GM18867 (cell line): ENCODE data around the gene SBK2.

Experiments
- ATAC-seq: cut with Tn5 transposase; IDR thresholded peaks from one replicate; pipeline ENCODE4 v1.9.1; 2021; ENCODE audit warnings: mild to moderate bottlenecking, moderate library complexity; ENCODE audit not compliant: unreplicated experiment

The SBK2 gene

DNA sequence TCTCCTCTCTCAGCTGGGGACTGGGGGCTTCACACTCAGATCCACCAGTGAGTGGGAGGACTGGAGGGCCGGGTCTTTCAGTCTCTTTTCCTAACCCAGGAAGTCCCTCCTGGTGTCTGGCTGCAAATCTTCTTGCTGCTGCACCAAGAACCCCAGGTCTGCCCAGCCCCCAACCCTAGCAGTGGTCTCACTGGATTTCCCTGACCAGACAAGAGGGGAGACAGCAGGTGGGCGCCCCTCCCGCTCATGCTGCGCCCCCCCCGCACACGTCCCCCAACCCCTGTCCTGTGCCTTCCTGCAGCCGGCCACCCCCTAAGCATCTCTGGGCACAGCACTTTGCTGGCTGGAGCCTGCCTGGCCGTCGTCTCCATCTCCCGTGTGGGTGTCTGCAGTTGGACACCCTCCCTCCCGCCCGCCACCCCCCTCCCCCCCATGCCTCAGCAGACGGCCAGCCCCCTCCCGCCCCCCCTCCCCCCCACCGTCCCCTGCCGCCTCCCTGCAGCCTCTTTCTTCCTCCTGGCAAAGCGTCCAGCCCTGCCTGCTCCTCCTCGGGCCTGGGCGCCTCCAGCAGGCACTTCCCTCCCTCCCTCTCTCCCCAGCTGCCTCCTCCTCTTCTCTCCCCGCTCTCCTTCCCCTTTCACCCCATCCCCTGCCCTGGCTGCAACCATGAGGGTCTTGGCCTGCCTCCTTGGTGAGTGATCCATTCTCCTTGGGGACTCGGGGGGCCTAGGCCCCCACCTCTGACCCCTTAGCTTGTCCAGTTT lies 48.8 kb downstream of the SBK2 start, which contains the start of gene SSC5D:
TSS of gene SSC5D (plus strand) at position 513 of the 764 bp plus-strand sequence. CDS start at position 667, 154 bp downstream.
- no peak for ATAC-seq

DNA sequence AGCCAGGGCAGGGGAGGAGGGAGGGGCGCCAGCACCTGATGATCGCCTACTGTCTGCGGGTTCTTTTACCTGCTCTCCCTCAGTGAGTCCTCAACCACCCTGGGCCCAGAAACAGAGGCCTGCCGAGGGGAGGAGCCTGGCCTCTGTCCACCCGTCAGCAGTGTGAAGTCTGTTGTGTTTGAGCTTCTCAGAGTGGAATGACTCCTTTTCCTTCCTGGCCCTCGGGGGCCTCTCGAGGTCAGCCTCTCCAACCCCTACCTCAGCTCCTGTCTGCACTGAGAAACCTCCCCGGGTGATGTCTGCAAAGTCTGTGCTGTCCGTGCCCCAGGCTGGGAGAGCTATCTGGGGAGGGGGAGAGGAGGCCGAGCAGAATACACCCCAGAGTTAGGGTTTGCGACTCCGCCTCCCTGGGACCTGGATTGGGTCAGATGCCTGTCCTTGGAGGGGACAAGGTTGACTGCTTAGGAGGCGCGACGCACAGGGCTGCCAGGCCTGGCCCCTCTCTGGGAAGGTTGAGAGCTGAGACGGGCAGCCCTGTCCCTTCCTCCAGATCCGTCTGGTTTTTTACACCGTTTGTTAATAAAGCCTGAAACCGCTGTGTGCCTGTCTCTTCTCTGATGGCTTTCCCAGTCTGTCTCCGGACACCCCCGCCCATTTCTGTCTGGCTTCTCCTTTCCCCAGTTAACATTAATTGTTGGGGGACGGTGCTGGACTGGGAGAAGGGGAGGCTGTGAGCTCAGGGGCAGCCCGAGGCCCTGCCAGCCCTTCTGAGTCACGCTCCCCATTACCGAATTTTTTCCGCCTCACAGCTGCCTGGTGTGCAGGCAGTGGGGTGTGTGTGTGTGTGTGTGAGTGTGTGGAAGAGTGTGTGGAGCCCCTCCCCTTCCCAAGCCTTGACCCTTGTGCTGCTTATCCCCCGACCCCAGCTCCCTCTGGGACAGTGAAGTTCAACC lies 49.7 kb downstream of the SBK2 start:
- ATAC-seq = no peak

DNA sequence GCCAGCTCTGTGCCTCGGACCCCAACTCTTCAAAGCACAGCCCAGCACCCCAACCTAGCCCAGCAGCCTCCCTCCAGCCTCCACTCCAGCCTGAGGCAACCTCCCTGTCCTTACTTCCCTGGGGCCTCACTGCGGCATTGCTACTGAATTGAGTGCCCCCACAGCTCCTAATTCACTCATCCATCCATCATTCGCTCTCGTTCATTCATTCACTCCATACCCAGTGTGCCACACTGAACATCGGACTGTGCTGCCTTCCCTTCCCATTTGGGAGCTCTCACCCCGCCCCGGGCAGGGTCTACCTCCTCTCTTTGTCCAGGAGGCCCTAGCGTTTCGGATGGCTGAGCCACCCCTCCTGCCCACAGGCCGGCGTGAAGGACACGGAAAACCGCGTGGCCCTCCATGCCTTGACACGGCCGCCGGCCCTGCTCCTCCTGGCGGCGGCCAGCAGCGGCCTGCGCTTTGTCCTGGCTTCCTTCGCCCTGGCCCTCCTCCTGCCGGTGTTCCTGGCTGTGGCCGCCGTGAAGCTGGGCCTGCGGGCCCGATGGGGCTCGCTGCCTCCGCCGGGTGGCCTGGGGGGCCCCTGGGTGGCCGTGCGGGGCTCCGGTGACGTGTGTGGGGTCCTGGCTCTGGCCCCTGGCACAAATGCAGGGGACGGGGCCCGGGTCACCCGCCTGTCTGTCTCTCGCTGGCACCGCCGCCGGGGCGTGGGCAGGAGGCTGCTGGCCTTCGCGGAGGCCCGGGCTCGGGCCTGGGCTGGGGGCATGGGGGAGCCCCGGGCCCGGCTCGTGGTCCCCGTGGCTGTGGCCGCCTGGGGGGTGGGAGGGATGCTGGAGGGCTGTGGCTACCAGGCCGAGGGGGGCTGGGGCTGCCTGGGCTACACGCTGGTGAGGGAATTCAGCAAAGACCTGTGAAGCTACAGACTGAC lies 50.6 kb downstream of the SBK2 start:
- ATAC-seq = no peak

DNA sequence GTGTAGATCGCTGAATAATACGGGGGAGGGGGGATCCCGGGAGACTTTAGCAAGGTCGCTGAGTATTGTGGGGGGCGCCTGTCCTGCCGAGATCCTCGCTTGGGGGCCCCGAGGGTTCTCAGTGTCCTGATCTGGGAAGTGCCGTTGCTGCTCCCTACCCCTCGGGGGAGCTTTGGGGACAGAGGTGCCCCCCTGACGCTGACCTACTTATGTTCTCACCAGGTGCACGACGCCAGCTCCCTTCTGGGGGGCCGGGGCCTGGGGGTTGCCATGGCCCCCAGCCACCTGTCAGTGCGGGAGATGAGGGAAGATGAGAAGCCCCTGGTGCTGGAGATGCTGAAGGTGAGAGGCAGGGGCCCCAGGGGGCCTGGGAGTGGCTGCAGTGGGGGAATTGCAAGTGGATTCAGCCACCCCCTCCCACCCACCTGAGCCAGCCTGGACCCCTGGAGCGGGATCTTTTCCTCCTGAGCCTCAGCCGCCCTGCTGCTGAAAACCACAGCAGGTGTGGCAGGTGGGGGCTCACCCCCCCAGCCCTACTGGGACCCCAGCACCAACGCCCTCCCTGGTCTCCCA lies 51.4 kb downstream of the SBK2 start:
- no peak for ATAC-seq

DNA sequence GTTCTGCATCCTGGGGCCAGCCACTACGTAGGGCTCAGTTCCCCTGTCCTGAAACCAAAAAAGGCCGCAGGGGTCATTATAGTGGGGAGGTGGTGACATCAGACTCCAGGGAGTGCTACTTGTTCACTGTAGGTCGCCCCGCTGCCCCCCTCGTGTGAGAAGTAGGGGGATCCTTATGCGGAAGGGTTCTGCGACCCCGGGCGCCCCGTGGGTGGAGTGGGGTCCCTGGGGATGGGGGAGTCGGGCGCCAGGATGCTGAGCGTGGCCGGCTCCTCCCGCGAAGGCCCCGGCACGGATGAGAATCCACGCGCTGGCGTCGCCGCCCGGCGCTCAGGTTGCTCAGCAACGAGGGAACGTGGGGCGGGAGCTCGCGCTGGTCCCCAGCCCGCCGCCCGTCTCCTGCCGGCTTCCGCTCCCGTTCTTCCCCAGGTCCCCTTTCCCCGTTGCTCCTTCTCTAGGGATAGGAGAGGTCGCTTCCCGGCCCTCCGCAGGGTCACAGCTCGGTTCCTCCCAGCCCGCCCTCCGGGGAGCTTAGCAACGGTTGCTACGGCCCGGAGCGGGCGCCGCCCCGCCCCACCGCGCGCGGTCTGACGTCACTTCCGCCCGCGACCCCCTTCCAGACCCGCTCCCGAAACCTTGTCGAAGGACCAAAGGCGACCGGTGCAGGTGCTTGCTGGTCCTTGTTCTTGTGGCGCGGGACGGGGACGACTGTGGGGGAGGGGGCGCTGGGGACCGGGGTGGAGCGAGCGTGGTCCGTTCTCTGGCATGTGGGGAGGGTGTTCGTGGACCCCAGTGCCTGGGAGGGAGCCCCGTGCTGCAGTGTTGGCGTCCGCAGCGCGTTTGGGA lies 52.1 kb downstream of the SBK2 start, which contains the start of gene NAT14:
TSS of gene NAT14 (plus strand) at position 596 of the 846 bp plus-strand sequence. CDS start 521 bp downstream, outside the sequence.
- ATAC-seq = peak; percentile 56

DNA sequence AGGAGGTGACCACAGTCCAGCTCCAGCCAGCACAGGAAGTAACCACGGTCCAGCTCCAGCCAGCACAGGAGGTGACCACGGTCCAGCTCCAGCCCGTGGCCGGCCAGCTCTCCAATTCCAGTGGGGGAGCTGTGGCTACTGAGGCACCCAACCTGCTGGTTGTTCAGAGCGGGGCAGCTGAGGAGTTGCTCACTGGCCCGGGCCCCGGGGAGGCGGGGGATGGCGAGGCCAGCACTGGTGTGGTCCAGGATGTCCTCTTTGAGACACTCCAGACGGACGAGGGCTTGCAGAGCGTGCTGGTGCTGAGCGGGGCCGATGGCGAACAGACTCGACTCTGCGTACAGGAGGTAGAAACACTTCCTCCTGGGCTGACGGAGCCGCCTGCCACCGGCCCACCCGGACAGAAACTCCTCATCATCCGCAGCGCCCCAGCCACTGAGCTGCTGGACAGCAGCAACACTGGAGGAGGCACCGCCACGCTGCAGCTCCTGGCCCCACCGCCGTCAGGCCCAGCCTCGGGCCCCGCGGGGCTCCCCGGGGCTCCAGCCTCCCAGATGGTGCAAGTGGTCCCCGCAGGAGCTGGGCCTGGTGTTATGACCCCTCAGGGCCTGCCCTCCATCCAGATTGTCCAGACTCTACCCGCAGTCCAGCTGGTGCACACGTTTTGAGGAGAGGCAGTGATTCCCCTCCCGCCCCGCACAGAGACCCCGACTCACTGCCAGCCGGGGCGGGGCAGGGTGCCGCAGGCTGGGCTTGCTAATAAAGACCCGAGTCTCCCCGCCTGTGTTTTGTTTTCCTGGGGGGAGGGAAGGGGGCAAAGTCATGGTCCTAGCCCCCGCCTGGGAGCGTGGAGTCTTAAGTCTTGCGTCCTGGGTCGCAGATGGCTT lies 53.0 kb downstream of the SBK2 start:
- no peak for ATAC-seq

DNA sequence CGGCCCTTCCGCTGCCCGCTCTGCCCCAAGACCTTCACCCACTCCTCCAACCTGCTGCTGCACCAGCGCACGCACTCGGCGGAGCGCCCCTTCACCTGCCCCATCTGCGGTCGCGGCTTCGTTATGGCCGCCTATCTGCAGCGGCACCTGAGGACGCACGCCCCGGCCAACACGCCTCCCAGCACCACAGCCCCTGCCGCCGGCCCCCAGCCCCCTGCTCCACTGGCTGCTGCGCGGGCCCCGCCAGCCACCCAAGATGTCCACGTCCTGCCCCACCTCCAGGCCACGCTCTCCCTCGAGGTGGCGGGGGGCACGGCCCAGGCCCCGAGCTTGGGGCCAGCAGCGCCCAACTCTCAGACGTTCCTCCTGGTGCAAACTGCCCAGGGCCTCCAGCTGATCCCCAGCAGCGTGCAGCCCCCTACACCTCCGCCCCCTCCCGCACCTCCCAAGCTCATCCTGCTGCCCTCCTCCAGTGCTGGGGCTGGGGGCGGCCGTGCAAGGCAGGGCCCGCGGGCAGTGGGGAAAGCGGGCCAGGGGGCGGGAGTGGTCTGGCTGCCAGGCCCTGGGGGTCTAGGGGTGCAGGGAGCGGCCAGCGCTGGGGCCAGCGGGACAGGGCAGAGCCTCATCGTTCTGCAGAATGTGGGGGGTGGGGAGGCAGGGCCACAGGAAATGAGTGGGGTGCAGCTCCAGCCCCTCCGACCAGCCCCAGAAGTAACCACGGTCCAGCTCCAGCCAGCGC lies 53.8 kb downstream of the SBK2 start:
- no peak for ATAC-seq

DNA sequence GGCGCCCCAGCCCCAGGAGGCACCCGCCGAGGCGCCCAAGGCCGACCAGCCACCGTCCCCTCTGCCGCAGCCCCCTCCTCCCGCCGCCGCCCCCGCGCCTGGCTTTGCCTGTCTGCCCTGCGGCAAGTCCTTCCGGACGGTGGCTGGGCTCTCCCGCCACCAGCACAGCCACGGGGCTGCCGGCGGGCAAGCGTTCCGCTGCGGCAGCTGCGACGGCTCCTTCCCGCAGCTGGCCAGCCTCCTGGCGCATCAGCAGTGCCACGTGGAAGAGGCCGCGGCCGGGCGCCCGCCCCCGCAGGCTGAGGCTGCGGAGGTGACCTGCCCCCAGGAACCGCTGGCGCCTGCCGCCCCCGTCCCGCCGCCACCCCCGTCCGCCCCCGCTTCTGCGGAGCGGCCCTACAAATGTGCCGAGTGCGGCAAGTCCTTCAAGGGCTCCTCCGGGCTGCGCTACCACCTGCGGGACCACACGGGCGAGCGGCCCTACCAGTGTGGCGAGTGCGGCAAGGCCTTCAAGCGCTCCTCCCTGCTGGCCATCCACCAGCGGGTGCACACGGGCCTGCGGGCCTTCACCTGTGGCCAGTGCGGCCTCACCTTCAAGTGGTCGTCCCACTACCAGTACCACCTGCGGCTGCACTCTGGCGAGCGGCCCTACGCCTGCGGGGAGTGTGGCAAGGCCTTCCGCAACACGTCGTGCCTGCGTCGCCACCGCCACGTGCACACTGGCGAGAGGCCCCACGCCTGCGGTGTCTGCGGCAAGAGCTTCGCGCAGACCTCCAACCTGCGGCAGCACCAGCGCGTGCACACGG lies 54.6 kb downstream of the SBK2 start:
- no peak for ATAC-seq

DNA sequence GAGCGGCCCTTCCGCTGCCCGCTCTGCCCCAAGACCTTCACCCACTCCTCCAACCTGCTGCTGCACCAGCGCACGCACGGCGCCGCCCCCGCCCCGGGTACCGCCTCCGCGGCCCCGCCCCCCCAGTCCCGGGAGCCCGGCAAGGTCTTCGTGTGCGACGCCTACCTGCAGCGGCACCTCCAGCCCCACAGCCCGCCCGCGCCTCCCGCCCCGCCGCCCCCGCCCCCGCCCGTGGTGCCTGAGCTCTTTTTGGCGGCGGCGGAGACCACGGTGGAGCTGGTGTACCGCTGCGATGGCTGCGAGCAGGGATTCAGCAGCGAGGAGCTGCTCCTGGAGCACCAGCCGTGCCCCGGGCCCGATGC lies 55.2 kb downstream of the SBK2 start:
- ATAC-seq = no peak

DNA sequence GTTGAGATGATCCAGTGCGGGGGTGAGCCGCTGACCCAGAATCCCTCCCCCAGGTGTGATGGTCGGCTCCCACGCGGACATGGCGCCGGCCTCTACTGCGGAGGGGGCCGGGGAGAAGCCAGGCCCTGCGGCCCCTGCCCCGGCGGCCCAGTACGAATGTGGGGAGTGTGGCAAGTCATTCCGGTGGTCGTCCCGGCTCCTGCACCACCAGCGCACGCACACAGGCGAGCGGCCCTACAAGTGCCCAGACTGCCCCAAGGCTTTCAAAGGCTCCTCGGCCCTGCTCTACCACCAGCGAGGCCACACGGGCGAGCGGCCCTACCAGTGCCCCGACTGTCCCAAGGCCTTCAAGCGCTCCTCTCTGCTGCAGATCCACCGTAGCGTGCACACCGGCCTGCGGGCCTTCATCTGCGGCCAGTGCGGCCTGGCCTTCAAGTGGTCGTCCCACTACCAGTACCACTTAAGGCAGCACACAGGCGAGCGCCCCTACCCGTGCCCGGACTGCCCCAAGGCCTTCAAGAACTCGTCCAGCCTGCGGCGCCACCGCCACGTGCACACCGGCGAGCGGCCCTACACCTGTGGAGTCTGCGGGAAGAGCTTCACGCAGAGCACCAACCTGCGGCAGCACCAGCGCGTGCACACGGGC lies 55.7 kb downstream of the SBK2 start:
- no peak for ATAC-seq

DNA sequence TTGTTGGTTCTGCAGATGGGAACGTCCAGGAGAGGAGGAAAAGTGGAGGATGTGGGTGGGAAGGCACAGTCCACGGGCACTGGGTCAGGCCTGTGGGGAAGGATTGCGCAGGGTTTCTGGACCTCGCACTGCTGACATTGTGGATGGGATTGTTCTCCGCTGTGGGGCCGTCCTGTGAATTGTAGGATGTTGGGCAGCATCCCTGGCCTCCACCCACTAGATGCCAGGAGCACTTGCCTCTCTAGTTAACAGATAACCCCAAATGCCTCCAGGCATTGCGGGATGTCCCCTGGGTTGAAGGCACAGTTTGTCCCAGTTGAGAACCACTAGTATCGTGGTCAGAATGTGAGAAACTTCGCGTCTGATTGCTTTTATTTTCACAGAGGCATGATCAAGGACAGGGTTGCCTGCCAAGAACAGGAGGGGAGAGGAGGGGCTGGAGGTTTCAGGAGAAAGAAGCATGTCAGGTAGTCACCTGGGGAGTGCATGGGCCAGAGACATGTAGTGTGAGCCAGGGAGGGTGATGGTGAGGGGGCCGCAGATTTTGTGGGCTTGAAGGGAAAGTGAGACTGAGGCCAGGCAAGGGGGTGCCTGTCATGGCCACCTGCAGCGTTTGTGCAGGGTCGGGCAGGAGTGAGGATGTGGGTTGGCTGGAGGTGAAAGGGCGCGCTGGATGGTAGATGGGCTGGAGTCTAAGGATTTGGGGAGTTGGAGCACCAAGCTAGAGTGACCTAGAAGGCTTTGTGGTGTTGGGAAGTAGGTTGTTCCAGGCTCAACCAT lies 57.3 kb downstream of the SBK2 start:
- no peak for ATAC-seq

DNA sequence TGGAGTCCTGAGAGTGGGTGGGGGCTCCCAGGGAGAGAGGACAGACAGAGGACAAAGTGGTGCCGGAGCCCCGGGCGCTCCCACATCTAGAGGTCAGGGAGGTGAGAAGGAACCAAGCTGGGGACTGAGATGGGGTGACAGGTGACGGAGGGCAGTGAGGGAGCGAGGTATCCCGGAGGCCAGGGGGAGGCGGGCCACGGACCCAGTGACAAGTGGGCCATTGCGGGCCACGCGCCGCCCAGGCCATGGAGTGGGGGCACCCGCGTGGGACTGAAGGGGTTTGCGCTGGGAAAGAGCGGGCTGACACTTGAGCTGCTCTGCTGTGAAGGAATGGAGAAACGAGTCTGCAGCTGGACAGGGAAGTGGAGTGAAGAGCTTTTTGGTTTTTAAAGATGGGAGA lies 57.9 kb downstream of the SBK2 start:
- no peak for ATAC-seq
